Activated effector memory CD4-positive, alpha-beta T cell treated with Interleukin-2 at 50 U/mL for 16 hours (primary cell): ENCODE results near the gene SPATA31A6.
"Not testable (repeated sequence)": the region's sequence is repeated elsewhere in the genome, so short reads cannot be mapped to it uniquely, and the experiment has no call there.

Experiments used
- DNase-seq: peaks from one replicate; pipeline ENCODE4 v3.0.0-alpha.2; 2020

SPATA31A6 gene

DNA sequence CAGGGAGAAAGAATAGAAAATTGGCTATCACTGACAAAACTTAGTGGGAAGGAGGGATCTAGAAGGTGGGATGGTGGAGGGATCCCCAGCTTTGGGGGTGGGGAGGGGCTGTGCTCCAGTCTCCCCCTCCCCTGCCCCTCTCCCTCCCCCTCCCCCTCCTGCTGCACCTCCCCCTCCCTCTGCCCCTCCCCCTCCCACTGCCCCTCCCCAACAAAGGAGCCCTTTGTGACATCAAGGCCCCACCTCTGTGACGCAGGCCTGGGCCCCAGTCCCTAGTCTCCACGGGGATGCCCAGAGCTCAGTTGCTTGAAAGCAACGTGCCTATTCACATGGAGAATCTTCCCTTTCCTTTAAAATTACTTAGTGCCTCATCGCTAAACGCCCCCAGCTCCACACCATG lies at the start of gene SPATA31A6:
TSS of gene SPATA31A6 (plus strand) at position 301 of the 400 bp plus-strand sequence. CDS start at position 330, 29 bp downstream.
- DNase-seq = not testable (repeated sequence)

DNA sequence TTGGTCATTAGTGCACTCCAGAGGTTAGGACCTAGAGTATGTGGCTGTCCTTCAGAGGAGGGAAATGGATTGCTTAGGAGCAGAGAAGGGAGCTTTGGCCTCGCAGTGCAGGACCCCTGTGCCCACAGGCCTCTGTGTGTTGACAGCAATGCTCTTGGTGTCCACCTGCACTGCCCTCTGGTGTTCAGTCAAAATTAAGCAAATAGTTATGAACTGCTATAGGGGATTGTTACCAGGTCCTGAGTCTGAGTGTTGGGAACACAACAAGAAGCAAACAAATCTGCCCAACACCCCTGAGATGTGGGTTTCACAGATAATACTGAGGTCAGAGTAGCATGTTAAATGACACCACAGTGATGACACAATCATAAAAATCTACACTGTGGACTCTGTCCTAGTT lies 23.2 kb upstream of the SPATA31A6 start:
- DNase-seq = not testable (repeated sequence)

DNA sequence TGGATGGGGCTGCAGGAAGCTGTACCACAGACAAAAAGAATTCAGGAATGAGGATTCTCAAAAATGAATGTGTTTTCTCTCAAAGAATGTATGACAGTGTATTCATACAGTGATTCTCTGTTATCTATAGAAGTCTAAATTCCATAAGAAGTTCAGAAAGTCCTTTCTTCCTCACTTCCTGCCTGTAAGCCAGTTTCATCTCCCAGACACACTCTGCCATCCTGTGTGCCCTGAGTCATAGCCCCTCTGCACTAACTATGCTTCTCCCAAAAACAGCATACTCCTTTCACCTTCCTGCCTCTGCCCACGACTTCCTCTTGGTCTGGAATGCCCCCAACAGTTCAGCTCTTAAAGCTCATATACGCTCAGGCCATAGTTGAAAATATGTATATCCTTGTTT lies 36.4 kb downstream of the SPATA31A6 start:
- not testable (repeated sequence) for DNase-seq

DNA sequence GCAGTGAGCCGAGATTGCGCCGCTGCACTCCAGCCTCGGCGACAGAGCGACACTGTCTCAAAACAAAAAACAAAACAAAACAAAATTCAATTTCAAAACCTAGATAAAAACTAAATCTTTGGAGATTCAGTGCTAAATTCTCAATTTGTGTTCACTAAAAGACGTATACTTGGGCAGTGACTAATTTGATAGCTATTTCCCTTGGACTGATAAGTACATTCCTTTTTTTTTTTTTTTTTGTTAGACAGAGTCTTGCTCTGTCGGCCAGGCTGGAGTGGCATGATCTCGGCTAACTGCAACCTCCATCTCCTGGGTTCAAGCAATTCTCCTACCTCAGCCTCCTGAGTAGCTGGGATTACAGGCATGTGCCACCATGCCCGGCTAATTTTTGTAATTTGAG lies 39.8 kb downstream of the SPATA31A6 start:
- DNase-seq = not testable (repeated sequence)

DNA sequence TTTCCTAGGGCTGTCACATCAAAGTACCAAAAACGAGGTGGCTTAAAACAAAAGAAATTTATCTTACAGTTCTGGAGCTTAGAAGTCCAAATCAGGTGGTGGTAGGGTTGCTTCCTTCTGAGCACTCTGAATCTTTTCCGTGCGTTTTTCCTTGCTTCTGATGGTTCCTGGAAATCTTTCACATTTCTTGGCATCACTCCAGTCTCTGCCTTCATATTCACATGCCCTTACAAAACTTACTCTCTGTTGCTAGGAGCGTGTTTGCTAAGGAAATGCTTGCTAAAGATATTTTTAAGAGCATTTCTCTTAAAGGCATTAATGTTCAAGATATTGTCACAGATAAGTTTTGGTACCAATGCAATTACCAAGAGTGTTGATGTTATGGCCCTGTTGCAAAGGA lies 49.6 kb downstream of the SPATA31A6 start:
- DNase-seq = not testable (repeated sequence)

DNA sequence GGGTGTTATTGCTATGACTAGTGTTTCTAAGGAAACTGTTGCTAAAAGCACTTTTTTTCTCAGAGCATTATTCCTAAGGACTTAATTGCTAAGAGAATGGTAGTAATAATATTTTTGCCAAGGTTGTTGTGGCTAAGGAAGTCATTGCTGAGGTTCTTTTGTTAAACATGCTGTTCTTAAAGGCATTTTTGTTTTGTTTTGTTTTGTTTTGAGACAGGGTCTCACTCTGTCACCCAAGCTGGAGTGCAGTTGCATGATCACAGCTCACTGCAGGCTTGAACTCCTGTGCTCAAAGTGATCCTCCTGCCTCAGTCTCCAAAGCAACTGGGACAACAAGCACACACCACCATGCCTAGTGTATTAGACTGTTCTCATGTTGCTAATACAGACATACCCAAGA lies 51.2 kb downstream of the SPATA31A6 start:
- DNase-seq = not testable (repeated sequence)

DNA sequence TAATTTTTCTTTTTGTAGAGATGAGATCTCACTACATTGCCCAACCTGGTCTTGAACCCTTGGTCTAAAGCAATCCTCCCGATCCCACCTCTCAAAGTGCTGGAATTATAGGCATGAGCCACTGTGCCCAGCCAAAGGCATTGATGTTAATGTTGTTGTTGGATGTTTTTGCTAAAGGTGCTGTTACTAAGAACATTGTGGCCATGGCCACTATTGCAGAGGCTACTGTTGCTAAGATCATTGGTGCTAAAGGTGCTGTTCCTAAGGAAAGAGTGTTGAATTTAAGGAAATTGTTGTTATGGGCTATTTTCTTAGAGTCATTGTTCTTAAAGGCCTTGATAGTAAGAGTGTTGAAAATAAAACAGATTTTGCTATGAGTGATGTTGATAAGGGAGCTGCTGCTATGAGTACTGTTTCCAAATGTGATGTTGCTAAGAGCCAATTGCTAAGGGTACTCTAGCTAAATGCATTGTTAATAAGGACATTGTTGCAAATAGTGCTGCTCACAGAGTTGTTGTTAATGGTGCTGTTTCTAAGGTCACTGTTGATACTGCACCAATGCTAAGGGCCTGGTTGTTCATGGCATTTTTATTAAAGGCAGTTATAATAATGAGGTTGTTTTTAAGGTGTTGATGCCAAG lies 52.0 kb downstream of the SPATA31A6 start:
- DNase-seq = not testable (repeated sequence)

DNA sequence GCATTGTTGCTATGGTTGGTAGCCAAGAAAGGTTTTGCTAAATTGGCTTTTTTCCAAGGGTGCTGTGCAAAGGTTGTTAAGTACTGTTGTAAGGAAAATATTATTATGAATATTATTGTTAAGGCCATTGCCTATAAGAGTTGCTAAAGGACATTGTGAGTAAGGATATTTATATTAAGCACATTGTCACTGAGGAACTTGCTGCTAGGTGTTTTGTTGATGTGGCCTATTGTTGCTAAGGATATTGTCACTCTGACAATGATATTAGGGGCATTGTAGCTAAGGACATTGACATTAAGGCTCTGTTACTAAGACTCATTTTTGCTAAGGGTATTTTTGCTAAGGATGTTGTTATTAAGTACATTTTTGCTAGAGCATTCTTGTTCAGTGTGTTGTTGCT lies 52.6 kb downstream of the SPATA31A6 start:
- not testable (repeated sequence) for DNase-seq

DNA sequence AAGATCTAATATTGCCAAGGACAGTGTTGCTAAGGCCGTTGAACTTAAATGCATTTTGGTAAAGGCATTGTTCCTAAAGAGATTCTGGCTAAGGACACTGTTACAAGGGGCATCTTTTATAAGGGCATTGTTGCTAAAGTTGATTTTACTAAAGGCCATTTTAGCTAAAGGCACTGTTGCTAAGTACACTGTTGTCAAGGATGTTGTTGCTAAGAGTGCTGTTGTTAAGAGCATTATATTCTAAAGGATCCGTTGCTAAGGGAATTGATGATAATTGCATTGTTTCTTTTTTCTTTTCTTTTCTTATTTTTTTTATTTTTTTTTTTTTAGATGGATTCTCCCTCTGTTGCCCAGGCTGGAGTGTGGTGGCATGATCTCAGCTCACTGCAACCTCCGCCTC lies 53.9 kb downstream of the SPATA31A6 start:
- not testable (repeated sequence) for DNase-seq

DNA sequence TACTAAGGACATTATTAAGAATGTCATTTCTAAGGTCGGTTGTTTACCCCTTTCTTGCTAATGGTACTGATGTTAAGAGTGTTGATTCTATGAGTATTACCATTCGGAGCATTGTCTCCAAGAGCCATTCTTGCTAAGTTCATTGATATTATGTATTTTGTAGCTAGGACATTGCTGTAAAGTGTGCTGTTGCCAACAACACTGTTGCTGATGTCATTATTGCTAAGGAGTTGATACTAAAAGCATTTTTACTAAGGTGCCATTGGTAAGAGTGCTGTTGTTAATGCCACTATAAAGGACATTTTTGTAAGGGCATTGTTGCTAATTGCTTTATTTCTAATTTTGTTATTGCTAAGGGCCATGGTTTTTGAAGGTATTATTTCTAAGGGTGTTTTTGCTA lies 55.4 kb downstream of the SPATA31A6 start:
- not testable (repeated sequence) for DNase-seq
